Natural killer cell (primary cell): ENCODE measurements around the gene B3GALT6. TPM values are rescaled to one million over a fixed set of nuclear protein-coding genes. Genes with fewer than 3 reads are reported as not detected.

Experiments used
- ATAC-seq, 3 donors: fragments of 150-1000 bp in 2 of 3; fragments of 200-7000 bp in 1 of 3; cut with Tn5 transposase; 1 replicate in 1 of 3; 2 replicates in 2 of 3; pipeline ENCODE4 v1.10.0; 2021; ENCODE audit warnings: mild to moderate bottlenecking in 2 of 3, moderate library complexity in 2 of 3
- DNase-seq, 2 donors: peaks; one replicate each; pipeline versions ENCODE4 v3.0.0 to v3.0.0-alpha.2; 2013 to 2021; ENCODE audit warnings: mixed read lengths in 1 of 2
- H3K27ac ChIP-seq: one replicate; pipeline ENCODE4 v1.5.1; 2013; ENCODE audit warnings: mild to moderate bottlenecking, low read length
- H3K27me3 ChIP-seq: one replicate; pipeline ENCODE4 v1.6.1; 2013; ENCODE audit warnings: low read length; ENCODE audit not compliant: control insufficient read depth, insufficient read depth
- H3K36me3 ChIP-seq: one replicate; pipeline ENCODE4 v1.6.1; 2013; ENCODE audit warnings: low read length; ENCODE audit not compliant: control insufficient read depth, insufficient read depth
- H3K4me1 ChIP-seq: one replicate; pipeline ENCODE4 v1.6.1; 2013; ENCODE audit warnings: low read length; ENCODE audit not compliant: control insufficient read depth, insufficient read depth
- H3K4me3 ChIP-seq: one replicate; pipeline ENCODE4 v1.5.1; 2013; ENCODE audit warnings: low read length
- H3K9me3 ChIP-seq: one replicate; pipeline ENCODE4 v1.6.1; 2013; ENCODE audit warnings: low read length; ENCODE audit not compliant: control insufficient read depth, insufficient read depth
- H3K27ac Mint-ChIP-seq, 2 donors: one replicate each; pipeline ENCODE4 v1.8.0; 2022; ENCODE audit warnings: mild to moderate bottlenecking in 2 of 2, mixed read lengths in 2 of 2, moderate library complexity in 1 of 2
- H3K27me3 Mint-ChIP-seq, 2 donors: one replicate each; pipeline ENCODE4 v1.8.0; 2022; ENCODE audit warnings: low read depth in 2 of 2, mixed read lengths in 2 of 2
- H3K36me3 Mint-ChIP-seq: one replicate; pipeline ENCODE4 v1.8.0; 2022; ENCODE audit warnings: mixed read lengths
- H3K4me1 Mint-ChIP-seq, 2 donors: one replicate each; pipeline ENCODE4 v1.8.0; 2022; ENCODE audit warnings: mixed read lengths in 2 of 2
- H3K4me3 Mint-ChIP-seq: one replicate; pipeline ENCODE4 v1.8.0; 2022; ENCODE audit warnings: mild to moderate bottlenecking, moderate library complexity, mixed read lengths
- H3K9me3 Mint-ChIP-seq, 2 donors: one replicate each; pipeline ENCODE4 v1.8.0; 2022; ENCODE audit warnings: mixed read lengths in 2 of 2
- WGBS: methylation state at CpG from one replicate; pipeline ENCODE4 v1.1.7; 2013; ENCODE audit warnings: missing lambda C conversion rate; ENCODE audit not compliant: insufficient coverage; 5-methylcytosine and 5-hydroxymethylcytosine counted together
- intact Hi-C: fragments of 100-400 bp; cut with micrococcal nuclease; formaldehyde crosslinking; loops from one replicate; pipeline ENCODE4 v1.14.2; 2022
- total RNA-seq, 4 donors: library from RNA; stranded (reverse); fragments of 120-200 nt in 1 of 4; gene quantifications; one replicate each; pipeline versions ENCODE4 v1.2.3 to v1.2.4, GENCODE V29; 2013 to 2022
- TF ChIP-seq, protein P1 (sequence below): fragments of 200-600 bp; IDR thresholded peaks from one replicate; pipeline ENCODE4 v1.8.0; 2022; ENCODE audit warnings: antibody characterized with exemption

The B3GALT6 gene
- total RNA-seq, 3 donors from 2014 or later (not counting 1 experiment from before 2014, with no cell fraction given) = 13.7 to 16.5 (median 16.3) TPM

DNA sequence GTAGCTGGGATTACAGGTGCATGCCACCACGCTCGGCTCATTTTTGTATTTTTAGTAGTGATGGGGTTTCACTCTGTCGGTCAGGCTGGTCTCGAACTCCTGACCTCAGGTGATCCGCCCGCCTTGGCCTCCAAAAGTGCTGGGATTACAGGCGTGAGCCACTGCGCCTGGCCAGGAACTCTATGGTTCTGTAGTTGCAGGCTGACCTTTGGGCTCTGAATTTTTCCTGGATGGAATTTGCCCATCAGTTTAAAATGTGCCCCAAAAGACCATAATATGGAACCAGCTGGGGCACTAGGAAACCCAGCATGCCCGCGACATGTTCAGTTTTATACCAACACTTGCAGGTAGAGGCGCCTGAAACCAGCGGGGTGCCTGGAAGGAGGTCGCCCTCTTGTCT, 46.6 kb downstream of the B3GALT6 start:
- H3K27me3 ChIP-seq = no peaks in the 10 kb centered on the region
- H3K4me1 ChIP-seq = peaks cover 10% of the 10 kb centered on the region
- no peak overlapping the region for H3K27ac ChIP-seq
- H3K27me3 Mint-ChIP-seq = no peaks in the 10 kb centered on the region
- H3K9me3 Mint-ChIP-seq = no peaks in the 10 kb centered on the region
- no peaks in the 10 kb centered on the region for H3K4me1 Mint-ChIP-seq
- no peak for DNase-seq
- no peaks in the 10 kb centered on the region for H3K9me3 ChIP-seq
- TF ChIP-seq, protein P1, sequence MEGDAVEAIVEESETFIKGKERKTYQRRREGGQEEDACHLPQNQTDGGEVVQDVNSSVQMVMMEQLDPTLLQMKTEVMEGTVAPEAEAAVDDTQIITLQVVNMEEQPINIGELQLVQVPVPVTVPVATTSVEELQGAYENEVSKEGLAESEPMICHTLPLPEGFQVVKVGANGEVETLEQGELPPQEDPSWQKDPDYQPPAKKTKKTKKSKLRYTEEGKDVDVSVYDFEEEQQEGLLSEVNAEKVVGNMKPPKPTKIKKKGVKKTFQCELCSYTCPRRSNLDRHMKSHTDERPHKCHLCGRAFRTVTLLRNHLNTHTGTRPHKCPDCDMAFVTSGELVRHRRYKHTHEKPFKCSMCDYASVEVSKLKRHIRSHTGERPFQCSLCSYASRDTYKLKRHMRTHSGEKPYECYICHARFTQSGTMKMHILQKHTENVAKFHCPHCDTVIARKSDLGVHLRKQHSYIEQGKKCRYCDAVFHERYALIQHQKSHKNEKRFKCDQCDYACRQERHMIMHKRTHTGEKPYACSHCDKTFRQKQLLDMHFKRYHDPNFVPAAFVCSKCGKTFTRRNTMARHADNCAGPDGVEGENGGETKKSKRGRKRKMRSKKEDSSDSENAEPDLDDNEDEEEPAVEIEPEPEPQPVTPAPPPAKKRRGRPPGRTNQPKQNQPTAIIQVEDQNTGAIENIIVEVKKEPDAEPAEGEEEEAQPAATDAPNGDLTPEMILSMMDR = no peak
- H3K36me3 ChIP-seq = no peaks in the 10 kb centered on the region
- no peak overlapping the region for H3K4me3 Mint-ChIP-seq
- no peak for ATAC-seq
- intact Hi-C loops = no loop called here
- WGBS = 95% methylated on average over 13 of the region's 13 CpGs
- H3K27ac Mint-ChIP-seq = no peak overlapping the region
- no peak overlapping the region for H3K4me3 ChIP-seq
- no peaks in the 10 kb centered on the region for H3K36me3 Mint-ChIP-seq

DNA sequence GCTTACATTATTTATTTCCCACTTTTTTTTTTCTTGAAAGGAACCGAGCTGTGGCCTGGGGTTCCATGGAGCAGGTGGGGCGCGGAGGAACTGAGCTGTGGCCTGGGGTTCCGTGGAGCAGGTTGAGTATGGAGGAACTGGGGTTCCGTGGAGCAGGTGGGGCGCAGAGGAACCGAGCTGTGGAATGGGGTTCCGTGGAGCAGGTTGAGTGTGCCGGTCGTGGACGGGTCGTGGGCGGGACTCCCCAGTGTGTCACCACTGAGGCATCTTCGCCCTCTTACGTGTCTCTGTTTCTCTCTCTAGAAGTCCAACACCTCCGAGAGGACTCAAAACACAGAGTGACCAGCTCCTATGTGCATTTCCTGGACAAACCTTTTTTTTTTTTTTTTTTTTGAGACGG, 47.0 kb downstream of the B3GALT6 start:
- no peak overlapping the region for H3K27ac Mint-ChIP-seq
- H3K4me1 ChIP-seq = peaks cover 12% of the 10 kb centered on the region
- ATAC-seq (no peak), DNase-seq (no peak)
- intact Hi-C loops = no loop called here
- H3K27me3 Mint-ChIP-seq = no peaks in the 10 kb centered on the region
- TF ChIP-seq, protein P1 = no peak
- no peaks in the 10 kb centered on the region for H3K4me1 Mint-ChIP-seq
- no peaks in the 10 kb centered on the region for H3K36me3 Mint-ChIP-seq
- WGBS = 91% methylated on average over 16 of the region's 17 CpGs
- no peaks in the 10 kb centered on the region for H3K27me3 ChIP-seq
- H3K27ac ChIP-seq = no peak overlapping the region
- H3K4me3 Mint-ChIP-seq = no peak overlapping the region
- H3K4me3 ChIP-seq = no peak overlapping the region
- H3K9me3 ChIP-seq = no peaks in the 10 kb centered on the region
- H3K36me3 ChIP-seq = no peaks in the 10 kb centered on the region
- H3K9me3 Mint-ChIP-seq = no peaks in the 10 kb centered on the region

DNA sequence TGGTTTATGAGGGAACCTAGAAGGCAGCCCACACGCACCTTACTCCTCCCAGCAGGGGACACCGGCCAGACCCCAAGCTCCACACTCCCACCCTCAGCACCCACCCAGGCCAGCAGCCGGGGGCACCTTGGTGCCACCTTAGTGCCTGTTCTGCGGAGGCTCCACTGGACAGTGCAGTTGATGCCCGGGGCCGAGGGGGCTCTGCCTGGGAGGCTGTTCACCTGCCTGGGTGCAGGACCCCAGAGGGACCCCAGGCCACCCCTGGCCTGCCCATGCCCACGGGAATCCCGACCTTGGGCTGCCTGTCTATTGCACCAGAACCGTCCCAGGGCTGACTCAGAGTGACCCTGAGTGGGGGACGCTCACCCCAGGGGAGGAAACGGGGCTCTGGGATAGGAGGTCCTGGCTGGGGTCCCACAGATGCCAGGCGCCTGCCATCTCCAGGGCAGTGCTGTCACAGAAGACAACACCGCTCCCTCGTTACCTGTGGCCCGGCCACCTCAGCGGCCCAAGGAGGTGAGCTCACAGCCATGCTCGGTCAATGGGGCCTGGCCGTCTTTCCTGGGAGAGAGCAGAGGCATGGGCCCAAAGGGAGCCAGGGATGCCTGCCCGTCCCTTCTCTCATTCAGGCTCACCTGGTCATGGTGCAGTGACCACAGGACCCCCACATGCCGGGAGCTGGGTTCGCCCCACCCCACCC, 48.9 kb downstream of the B3GALT6 start:
- intact Hi-C loops = no loop called here
- no peaks in the 10 kb centered on the region for H3K9me3 Mint-ChIP-seq
- no peaks in the 10 kb centered on the region for H3K9me3 ChIP-seq
- no peak overlapping the region for H3K4me3 Mint-ChIP-seq
- TF ChIP-seq, protein P1 = no peak
- H3K4me3 ChIP-seq = no peak overlapping the region
- H3K27ac Mint-ChIP-seq = no peak overlapping the region
- H3K4me1 Mint-ChIP-seq = no peaks in the 10 kb centered on the region
- H3K27me3 Mint-ChIP-seq = no peaks in the 10 kb centered on the region
- no peak for ATAC-seq
- DNase-seq = no peak
- peaks cover 3% of the 10 kb centered on the region for H3K4me1 ChIP-seq
- H3K36me3 Mint-ChIP-seq = no peaks in the 10 kb centered on the region
- no peaks in the 10 kb centered on the region for H3K36me3 ChIP-seq
- no peaks in the 10 kb centered on the region for H3K27me3 ChIP-seq
- WGBS = 88% methylated on average over 21 of the region's 21 CpGs
- H3K27ac ChIP-seq = no peak overlapping the region
